B cell (primary cell): Measurements from ENCODE around the gene TFDP1. TPM values are rescaled to one million over a fixed set of nuclear protein-coding genes. Genes with fewer than 3 reads are reported as not detected.

Source experiments
- ATAC-seq: fragments of 200-7000 bp; cut with Tn5 transposase; one replicate; pipeline ENCODE4 v1.10.0; 2021; ENCODE audit warnings: low read depth, mild to moderate bottlenecking, moderate number of reproducible peaks, moderate library complexity
- CTCF ChIA-PET: fragments of 350-600 bp; sonication (Branson Sonifier 250); formaldehyde crosslinking; loops from one replicate; lab custom pipeline; 2021; ENCODE audit warnings: antibody characterized with exemption, inconsistent platforms; lab: Charles Lee
- POLR2A ChIA-PET: fragments of 350-600 bp; sonication (Branson Sonifier 250); formaldehyde crosslinking; loops from one replicate; lab custom pipeline; 2021; ENCODE audit warnings: antibody characterized with exemption; lab: Charles Lee
- DNase-seq: peaks from one replicate; pipeline ENCODE4 v3.0.0; 2013
- H2AFZ ChIP-seq: 2 replicates; pipeline ENCODE4 v1.6.1; 2012; ENCODE audit warnings: mild to moderate bottlenecking, low read depth, low read length; ENCODE audit not compliant: insufficient read depth, poor library complexity, severe bottlenecking
- H3K27ac ChIP-seq, 2 donors: 1 replicate in 1 of 2; 2 replicates in 1 of 2; pipeline ENCODE4 v1.5.1; 2012 to 2013; ENCODE audit warnings: low read length in 2 of 2, mild to moderate bottlenecking in 2 of 2, moderate library complexity in 1 of 2
- H3K27me3 ChIP-seq, 4 experiments: fragments of 200-600 bp in 1 of 4; sonication (generic) in 1 of 4; replicated peaks in 1 of 4; 1 replicate in 2 of 4; 2 replicates in 2 of 4; pipeline versions ENCODE4 v1.6.1 to v1.7.0; 2013 to 2016; ENCODE audit warnings: low read length in 3 of 4, mild to moderate bottlenecking in 2 of 4, mixed read lengths in 1 of 4, moderate library complexity in 1 of 4; ENCODE audit not compliant: insufficient read depth in 4 of 4, control insufficient read depth in 3 of 4; ENCODE audit errors: control extremely low read depth in 1 of 4
- H3K36me3 ChIP-seq, 2 experiments: replicated peaks in 1 of 2; 1 replicate in 1 of 2; 2 replicates in 1 of 2; pipeline versions ENCODE4 v1.6.1 to v1.7.1; 2013; ENCODE audit warnings: low read length in 1 of 2; ENCODE audit not compliant: insufficient read depth in 2 of 2, control insufficient read depth in 1 of 2; ENCODE audit errors: control extremely low read depth in 1 of 2, extremely low read depth in 1 of 2
- H3K4me1 ChIP-seq, 2 donors: fragments of 200-600 bp in 1 of 2; sonication (generic) in 1 of 2; 1 replicate in 1 of 2; 2 replicates in 1 of 2; pipeline versions ENCODE4 v1.5.1 to v1.6.1; 2013 to 2017; ENCODE audit warnings: low read length in 2 of 2; ENCODE audit not compliant: control insufficient read depth in 2 of 2, insufficient read depth in 2 of 2
- H3K4me2 ChIP-seq: replicated peaks from 2 replicates; pipeline ENCODE3; 2012; ENCODE audit warnings: mild to moderate bottlenecking, low read depth, low read length; ENCODE audit not compliant: poor library complexity, severe bottlenecking
- H3K4me3 ChIP-seq, 5 experiments: fragments of 200-600 bp in 1 of 5; sonication (generic) in 1 of 5; 1 replicate in 3 of 5; 2 replicates in 2 of 5; pipeline versions ENCODE4 v1.5.1 to v1.7.0; 2011 to 2016; ENCODE audit warnings: low read length in 4 of 5, mild to moderate bottlenecking in 4 of 5, low read depth in 2 of 5, control low read depth in 1 of 5, moderate library complexity in 1 of 5; ENCODE audit not compliant: insufficient read depth in 1 of 5; ENCODE audit errors: control extremely low read depth in 1 of 5, extremely low read depth in 1 of 5
- H3K79me2 ChIP-seq: fragments of 200-600 bp; sonication (generic); one replicate; pipeline ENCODE4 v1.6.0; 2016; ENCODE audit warnings: low read length; ENCODE audit not compliant: control insufficient read depth, insufficient read depth
- H3K9ac ChIP-seq: fragments of 200-600 bp; sonication (generic); 2 replicates; pipeline ENCODE4 v1.6.1; 2017; ENCODE audit warnings: mild to moderate bottlenecking, low read length, moderate library complexity
- H3K9me3 ChIP-seq, 3 donors: one replicate each; pipeline versions ENCODE4 v1.6.1 to v1.7.1; 2013; ENCODE audit warnings: low read length in 2 of 3; ENCODE audit not compliant: control insufficient read depth in 2 of 3, insufficient read depth in 1 of 3; ENCODE audit errors: control extremely low read depth in 1 of 3
- H4K20me1 ChIP-seq: 2 replicates; pipeline ENCODE4 v1.6.0; 2012; ENCODE audit warnings: mild to moderate bottlenecking, low read length; ENCODE audit not compliant: insufficient read depth, control insufficient read depth, poor library complexity, severe bottlenecking
- H3K27ac Mint-ChIP-seq: one replicate; pipeline ENCODE4 v1.8.0; 2021; ENCODE audit warnings: mixed read lengths
- H3K27me3 Mint-ChIP-seq: one replicate; pipeline ENCODE4 v1.8.0; 2021; ENCODE audit warnings: mixed read lengths
- H3K4me1 Mint-ChIP-seq: one replicate; pipeline ENCODE4 v1.8.0; 2021; ENCODE audit warnings: mixed read lengths
- H3K4me3 Mint-ChIP-seq: one replicate; pipeline ENCODE4 v1.8.0; 2021; ENCODE audit warnings: mixed read lengths
- H3K9me3 Mint-ChIP-seq: one replicate; pipeline ENCODE4 v1.8.0; 2022; ENCODE audit warnings: mixed read lengths; ENCODE audit not compliant: insufficient read depth
- EZH2 ChIP-seq: IDR thresholded peaks from 2 replicates; pipeline ENCODE4 v1.6.1; 2012; ENCODE audit warnings: borderline replicate concordance, low read depth, mild to moderate bottlenecking, moderate library complexity, low read length; ENCODE audit not compliant: insufficient read depth, poor library complexity, severe bottlenecking
- WGBS: methylation state at CpG from one replicate; pipeline ENCODE4 v1.1.5; 2013; ENCODE audit warnings: missing lambda C conversion rate; ENCODE audit not compliant: insufficient coverage; 5-methylcytosine and 5-hydroxymethylcytosine counted together
- intact Hi-C: fragments of 100-400 bp; cut with micrococcal nuclease; formaldehyde crosslinking; loops from one replicate; pipeline ENCODE4 v1.10.0; 2022
- polyA plus RNA-seq: library from polyadenylated mRNA; depleted of rRNA; stranded (reverse); fragments of >200 nt; gene quantifications from 2 replicates; pipeline ENCODE4 v1.2.3, GENCODE V29; 2012
- total RNA-seq, 2 donors: library from RNA; stranded (reverse); fragments of 120-200 nt in 1 of 2; gene quantifications; 1 replicate in 1 of 2; 2 replicates in 1 of 2; pipeline versions ENCODE4 v1.2.3 to v1.2.4, GENCODE V29; 2013 to 2022
- TF ChIP-seq, protein P1 (sequence below): fragments of 200-600 bp; IDR thresholded peaks from one replicate; pipeline ENCODE4 v1.8.0; 2022; ENCODE audit warnings: antibody characterized with exemption, mild to moderate bottlenecking

Gene TFDP1
- total and polyA plus RNA-seq, 2 donors (not counting 1 experiment from before 2014, with no cell fraction given) = 19.1 to 31.1 TPM

DNA sequence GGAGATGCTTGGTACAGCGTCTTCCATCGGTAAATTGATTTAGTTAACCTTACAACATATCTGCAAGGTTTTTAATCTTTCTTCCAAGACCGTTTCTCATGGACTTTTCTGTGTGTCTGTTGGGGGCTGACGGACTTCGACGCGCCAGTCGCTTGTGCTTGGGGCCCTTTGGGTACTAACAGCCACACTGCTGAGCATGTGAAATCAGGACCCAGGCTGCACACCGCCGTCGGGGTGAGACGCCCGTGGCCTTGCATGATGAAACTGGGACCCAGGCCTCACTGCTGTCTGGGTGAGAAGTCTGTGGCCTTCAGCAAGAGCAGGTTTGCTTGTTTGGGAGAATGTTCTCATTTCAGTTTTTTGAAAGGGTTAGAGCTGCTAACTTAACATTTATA, 63.7 kb downstream of the TFDP1 start:
- Mint-ChIP-seq H3K4me1 (peaks cover 23% of the 10 kb centered on the region), H3K9me3 (no peaks in the 10 kb centered on the region), H3K27me3 (no peaks in the 10 kb centered on the region), H3K27ac (no peak overlapping the region), H3K4me3 (no peak overlapping the region)
- no peaks in the 10 kb centered on the region for H3K27me3 ChIP-seq
- no peak overlapping the region for H3K27ac ChIP-seq
- CTCF ChIA-PET = no interaction called here
- POLR2A ChIA-PET = no interaction called here
- peaks cover 9 to 12% of the 10 kb centered on the region in 2 donors for H3K4me1 ChIP-seq
- 99% methylated on average over 12 of the region's 13 CpGs for WGBS
- H3K4me3 ChIP-seq = no peak overlapping the region
- H3K4me2 ChIP-seq = no peak overlapping the region
- TF ChIP-seq, protein P1, sequence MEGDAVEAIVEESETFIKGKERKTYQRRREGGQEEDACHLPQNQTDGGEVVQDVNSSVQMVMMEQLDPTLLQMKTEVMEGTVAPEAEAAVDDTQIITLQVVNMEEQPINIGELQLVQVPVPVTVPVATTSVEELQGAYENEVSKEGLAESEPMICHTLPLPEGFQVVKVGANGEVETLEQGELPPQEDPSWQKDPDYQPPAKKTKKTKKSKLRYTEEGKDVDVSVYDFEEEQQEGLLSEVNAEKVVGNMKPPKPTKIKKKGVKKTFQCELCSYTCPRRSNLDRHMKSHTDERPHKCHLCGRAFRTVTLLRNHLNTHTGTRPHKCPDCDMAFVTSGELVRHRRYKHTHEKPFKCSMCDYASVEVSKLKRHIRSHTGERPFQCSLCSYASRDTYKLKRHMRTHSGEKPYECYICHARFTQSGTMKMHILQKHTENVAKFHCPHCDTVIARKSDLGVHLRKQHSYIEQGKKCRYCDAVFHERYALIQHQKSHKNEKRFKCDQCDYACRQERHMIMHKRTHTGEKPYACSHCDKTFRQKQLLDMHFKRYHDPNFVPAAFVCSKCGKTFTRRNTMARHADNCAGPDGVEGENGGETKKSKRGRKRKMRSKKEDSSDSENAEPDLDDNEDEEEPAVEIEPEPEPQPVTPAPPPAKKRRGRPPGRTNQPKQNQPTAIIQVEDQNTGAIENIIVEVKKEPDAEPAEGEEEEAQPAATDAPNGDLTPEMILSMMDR = no peak
- TF ChIP-seq EZH2 = no peak
- no peaks in the 10 kb centered on the region for H3K36me3 ChIP-seq
- H3K9me3 ChIP-seq = no peaks in the 10 kb centered on the region
- intact Hi-C loops = no loop called here
- no peak overlapping the region for H2AFZ ChIP-seq
- no peak overlapping the region for H3K9ac ChIP-seq
- ATAC-seq (no peak), DNase-seq (no peak)
- H4K20me1 ChIP-seq = no peaks in the 10 kb centered on the region
- no peaks in the 10 kb centered on the region for H3K79me2 ChIP-seq

DNA sequence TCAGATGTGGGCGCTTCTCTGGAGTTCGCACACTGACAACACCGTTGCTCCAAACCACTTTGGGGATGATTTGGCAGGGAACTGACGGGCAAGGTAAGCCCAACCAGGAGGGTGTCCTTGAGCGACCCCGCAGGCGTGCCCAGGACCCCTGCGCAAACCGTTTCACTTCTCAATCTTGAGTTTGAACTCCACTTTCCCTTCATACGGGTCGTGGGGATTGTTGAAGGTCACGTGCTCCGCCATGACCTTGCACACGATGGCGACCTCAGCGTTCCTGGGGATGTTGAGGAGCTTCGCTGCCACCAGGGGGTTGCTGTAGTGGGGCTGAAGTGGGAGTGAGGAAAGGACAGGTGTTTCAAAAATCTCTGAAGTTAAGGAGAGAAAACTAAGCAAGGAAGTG, 64.7 kb downstream of the TFDP1 start:
- ATAC-seq (no peak), DNase-seq (no peak)
- Histone ChIP-seq H2AFZ (no peak overlapping the region), H3K27ac (no peak overlapping the region), H3K79me2 (no peaks in the 10 kb centered on the region), H3K9me3 (no peaks in the 10 kb centered on the region), H3K36me3 (no peaks in the 10 kb centered on the region), H3K4me2 (no peak overlapping the region), H3K9ac (no peak overlapping the region), H4K20me1 (no peaks in the 10 kb centered on the region), H3K4me3 (no peak overlapping the region), H3K27me3 (no peaks in the 10 kb centered on the region), H3K4me1 (peaks cover 0 to 2% of the 10 kb centered on the region in 2 donors)
- 96% methylated on average over 17 of the region's 17 CpGs for WGBS
- intact Hi-C loops = no loop called here
- no peaks in the 10 kb centered on the region for H3K27me3 Mint-ChIP-seq
- TF ChIP-seq, protein P1 = no peak
- no peak for TF ChIP-seq EZH2
- no peak overlapping the region for H3K4me3 Mint-ChIP-seq
- H3K9me3 Mint-ChIP-seq = no peaks in the 10 kb centered on the region
- ChIA-PET POLR2A (no interaction called here), CTCF (no interaction called here)
- H3K4me1 Mint-ChIP-seq = peaks cover 16% of the 10 kb centered on the region
- no peak overlapping the region for H3K27ac Mint-ChIP-seq
